ENCODE measurements around the gene ALKBH3. TPM values are rescaled to one million over a fixed set of nuclear protein-coding genes. Genes with fewer than 3 reads are reported as not detected.

The ALKBH3 gene
- total RNA-seq, 1 donor from 2014 or later: 27.3 TPM

GRCh38 chr11:43943372-43943930 is 62.8 kb downstream of the ALKBH3 start:
- peak overlapping the region; percentile 57 for H3K27ac Mint-ChIP-seq (ENCODE audit: unreplicated experiment)
- H3K9me3 Mint-ChIP-seq (ENCODE audit: unreplicated experiment): no peaks in the 10 kb centered on the region
- peak overlapping the region; percentile 89 for H3K4me3 Mint-ChIP-seq (ENCODE audit: unreplicated experiment)
- peaks cover 3% of the 10 kb centered on the region for H3K36me3 Mint-ChIP-seq (ENCODE audit: low read depth, unreplicated experiment)
- peak; percentile 20 for DNase-seq (ENCODE audit: low spot score)
- H3K4me1 Mint-ChIP-seq (ENCODE audit: unreplicated experiment): peaks cover 8% of the 10 kb centered on the region
- TF ChIP-seq, protein P1, sequence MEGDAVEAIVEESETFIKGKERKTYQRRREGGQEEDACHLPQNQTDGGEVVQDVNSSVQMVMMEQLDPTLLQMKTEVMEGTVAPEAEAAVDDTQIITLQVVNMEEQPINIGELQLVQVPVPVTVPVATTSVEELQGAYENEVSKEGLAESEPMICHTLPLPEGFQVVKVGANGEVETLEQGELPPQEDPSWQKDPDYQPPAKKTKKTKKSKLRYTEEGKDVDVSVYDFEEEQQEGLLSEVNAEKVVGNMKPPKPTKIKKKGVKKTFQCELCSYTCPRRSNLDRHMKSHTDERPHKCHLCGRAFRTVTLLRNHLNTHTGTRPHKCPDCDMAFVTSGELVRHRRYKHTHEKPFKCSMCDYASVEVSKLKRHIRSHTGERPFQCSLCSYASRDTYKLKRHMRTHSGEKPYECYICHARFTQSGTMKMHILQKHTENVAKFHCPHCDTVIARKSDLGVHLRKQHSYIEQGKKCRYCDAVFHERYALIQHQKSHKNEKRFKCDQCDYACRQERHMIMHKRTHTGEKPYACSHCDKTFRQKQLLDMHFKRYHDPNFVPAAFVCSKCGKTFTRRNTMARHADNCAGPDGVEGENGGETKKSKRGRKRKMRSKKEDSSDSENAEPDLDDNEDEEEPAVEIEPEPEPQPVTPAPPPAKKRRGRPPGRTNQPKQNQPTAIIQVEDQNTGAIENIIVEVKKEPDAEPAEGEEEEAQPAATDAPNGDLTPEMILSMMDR (IDR thresholded peaks at IDR 0.05; ENCODE audit: unreplicated experiment): no peak
- peaks cover 32% of the 10 kb centered on the region for H3K27me3 Mint-ChIP-seq (ENCODE audit: unreplicated experiment)

DNA sequence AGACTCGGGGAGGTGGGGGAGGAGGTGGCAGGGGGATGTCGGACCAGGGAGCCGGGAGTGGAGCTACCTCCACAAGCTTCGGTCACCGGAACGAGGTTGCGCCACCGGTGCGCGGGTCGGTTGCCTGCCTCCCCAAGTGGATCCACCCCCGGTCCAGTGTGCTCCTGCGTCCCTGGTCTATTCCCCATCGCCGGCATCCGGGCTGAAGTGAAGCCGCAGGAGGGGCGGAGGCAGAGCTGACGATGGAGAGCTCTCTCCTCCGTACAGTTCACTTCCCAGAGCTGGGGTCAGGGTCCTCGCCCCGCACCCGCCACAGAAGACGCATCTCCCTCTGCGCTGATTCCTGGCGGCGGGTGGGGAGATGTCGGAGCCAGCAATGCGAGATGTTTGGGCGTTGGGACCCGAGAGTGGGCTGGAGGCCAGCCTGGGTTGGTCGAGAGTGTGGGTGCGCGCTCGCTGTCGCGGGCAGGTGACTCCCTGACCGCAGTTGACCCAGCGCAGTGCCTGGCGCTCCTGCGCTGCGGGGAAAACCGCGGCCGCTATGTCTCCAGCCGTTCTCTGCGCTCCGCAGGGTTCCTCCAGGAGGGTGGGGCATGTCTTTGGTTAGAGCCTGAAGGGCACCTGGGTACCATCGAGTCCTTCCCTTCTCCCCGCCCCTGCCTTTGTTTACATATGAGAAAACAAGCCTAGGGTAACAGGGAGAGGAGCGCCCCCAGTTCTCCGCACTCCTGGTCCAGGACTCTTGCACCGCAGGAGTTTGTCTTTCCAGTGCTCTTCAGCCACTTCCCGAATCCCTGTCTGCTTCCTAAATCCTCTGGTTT is 63.5 kb downstream of the ALKBH3 start:
- Mint-ChIP-seq H3K27ac (ENCODE audit: unreplicated experiment) (no peak overlapping the region), H3K4me3 (ENCODE audit: unreplicated experiment) (no peak overlapping the region), H3K4me1 (ENCODE audit: unreplicated experiment) (peaks cover 8% of the 10 kb centered on the region), H3K9me3 (ENCODE audit: unreplicated experiment) (no peaks in the 10 kb centered on the region), H3K36me3 (ENCODE audit: low read depth, unreplicated experiment) (peaks cover 3% of the 10 kb centered on the region), H3K27me3 (ENCODE audit: unreplicated experiment) (peaks cover 32% of the 10 kb centered on the region)
- TF ChIP-seq, protein P1 (IDR thresholded peaks at IDR 0.05; ENCODE audit: unreplicated experiment): no peak
- DNase-seq (ENCODE audit: low spot score): peak; percentile 22

DNA sequence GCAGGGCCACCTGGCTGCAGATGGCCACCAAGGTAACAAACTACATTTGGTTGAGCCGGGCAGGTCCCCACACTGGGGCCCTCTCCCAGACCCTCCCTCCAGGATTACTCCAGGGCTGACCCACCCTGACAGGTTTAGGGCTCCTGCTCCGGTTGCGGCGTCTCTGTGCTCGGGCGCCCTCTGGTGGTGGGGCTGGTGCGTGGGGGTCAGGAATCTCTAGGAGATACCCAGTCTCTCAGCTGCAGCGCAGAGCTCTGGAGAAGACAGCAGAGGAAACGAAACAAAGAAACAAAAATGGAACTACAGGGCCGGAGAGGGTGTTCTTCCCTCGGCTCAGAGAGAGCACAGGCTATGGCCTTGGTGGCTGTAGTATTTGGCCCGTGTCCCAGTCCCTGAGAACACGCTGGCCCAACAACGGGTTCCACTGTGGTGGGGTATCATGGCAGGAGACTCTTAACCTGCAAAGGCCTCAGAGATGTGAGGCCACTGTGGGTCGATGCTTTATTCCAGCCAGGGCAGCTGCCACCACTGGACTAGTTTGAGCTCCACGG is 64.2 kb downstream of the ALKBH3 start:
- Mint-ChIP-seq H3K36me3 (ENCODE audit: low read depth, unreplicated experiment) (peaks cover 3% of the 10 kb centered on the region), H3K4me1 (ENCODE audit: unreplicated experiment) (peaks cover 8% of the 10 kb centered on the region), H3K27me3 (ENCODE audit: unreplicated experiment) (peaks cover 28% of the 10 kb centered on the region), H3K9me3 (ENCODE audit: unreplicated experiment) (no peaks in the 10 kb centered on the region), H3K4me3 (ENCODE audit: unreplicated experiment) (no peak overlapping the region), H3K27ac (ENCODE audit: unreplicated experiment) (no peak overlapping the region)
- TF ChIP-seq, protein P1 (IDR thresholded peaks at IDR 0.05; ENCODE audit: unreplicated experiment): peak; percentile 81
- peak; percentile 72 for DNase-seq (ENCODE audit: low spot score)

DNA sequence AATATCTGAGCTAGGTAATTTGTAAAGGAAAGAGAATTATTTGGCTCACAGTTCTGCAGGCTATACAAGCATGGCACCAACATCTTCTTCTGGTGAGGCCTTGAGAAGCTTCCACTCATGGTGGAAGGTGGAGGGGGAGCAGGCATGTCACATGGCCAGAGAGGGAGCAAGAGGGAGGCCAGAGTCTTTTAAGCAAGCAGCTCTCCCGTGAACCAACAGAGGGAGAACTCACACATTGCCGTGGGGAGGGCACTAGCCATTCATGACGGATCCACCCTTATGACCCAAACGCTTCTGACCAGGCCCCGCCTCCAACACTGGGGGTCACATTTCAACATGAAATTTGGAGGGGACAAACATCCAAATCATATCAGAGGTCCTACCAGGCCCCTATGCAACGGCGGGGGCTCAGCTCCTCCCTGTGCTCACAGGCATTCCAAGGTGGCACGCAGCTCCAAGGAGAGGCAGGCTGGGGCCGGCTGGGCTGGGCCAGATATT is 66.4 kb downstream of the ALKBH3 start:
- H3K4me3 Mint-ChIP-seq (ENCODE audit: unreplicated experiment): no peak overlapping the region
- H3K4me1 Mint-ChIP-seq (ENCODE audit: unreplicated experiment): peaks cover 4% of the 10 kb centered on the region
- no peaks in the 10 kb centered on the region for H3K9me3 Mint-ChIP-seq (ENCODE audit: unreplicated experiment)
- peaks cover 20% of the 10 kb centered on the region for H3K27me3 Mint-ChIP-seq (ENCODE audit: unreplicated experiment)
- TF ChIP-seq, protein P1 (IDR thresholded peaks at IDR 0.05; ENCODE audit: unreplicated experiment): no peak
- H3K36me3 Mint-ChIP-seq (ENCODE audit: low read depth, unreplicated experiment): peaks cover 3% of the 10 kb centered on the region
- DNase-seq (ENCODE audit: low spot score): no peak
- no peak overlapping the region for H3K27ac Mint-ChIP-seq (ENCODE audit: unreplicated experiment)
